SIG-M5 (cell line): ENCODE measurements around the gene ABCF2.
A peak's percentile ranks its signal among the peaks of the same experiment; 100 is the strongest.

ENCODE experiments used
- DNase-seq: peaks from one replicate; lab custom pipeline; 2025; lab: John Stamatoyannopoulos, UW

ABCF2 gene

DNA sequence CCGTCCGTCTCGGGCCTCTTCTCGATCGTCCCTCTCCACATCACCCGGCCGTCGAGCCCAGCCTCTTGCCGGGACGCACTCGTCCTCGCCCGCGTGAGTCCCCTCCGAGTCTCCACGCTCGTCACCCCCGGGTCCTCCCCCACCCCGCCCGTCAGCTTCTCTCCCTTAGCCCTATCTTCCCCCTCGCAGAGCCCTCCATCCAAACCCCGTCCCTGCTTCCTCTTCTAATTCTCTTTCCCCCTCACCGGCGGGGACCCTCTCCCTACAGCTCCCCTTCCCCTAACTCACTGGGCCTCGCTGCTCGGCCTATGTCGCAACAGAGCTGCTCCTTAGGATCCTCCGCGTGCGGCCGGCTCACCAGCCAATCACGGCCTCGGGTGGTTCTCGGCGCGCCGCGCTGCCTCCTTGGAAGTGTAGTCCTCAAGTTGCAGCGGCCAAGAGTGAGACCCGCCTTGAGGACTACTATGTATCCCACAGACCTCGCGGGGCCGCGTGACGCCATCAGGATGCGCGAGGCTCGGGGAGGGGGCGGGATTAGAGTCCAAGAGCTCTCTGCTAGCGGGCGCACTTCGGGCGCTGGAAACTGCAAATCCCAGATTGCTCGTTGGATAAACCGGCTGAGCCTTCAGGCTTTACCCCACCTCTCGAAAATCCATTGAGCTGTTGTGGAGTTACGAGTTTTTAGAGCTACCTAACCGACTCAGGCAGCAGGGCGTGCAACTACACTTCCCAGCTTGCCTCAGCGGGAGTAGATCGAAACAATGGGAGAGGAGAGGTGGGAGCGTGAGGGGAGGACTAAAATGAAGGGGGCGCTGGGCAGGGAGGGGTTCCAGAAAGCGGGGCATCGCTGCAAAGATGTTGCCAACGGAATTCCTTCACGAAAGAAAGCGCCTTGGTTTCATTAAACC, at the start of gene ABCF2:
Gene ABCF2 (minus strand): TSS at position 331 of the 908 bp plus-strand sequence. CDS start 747 bp downstream, outside the sequence.
- DNase-seq, result peak; percentile 72

GRCh38 chr7:151275813-151276577, 49.0 kb upstream of the ABCF2 start:
- DNase-seq, result no peak

DNA sequence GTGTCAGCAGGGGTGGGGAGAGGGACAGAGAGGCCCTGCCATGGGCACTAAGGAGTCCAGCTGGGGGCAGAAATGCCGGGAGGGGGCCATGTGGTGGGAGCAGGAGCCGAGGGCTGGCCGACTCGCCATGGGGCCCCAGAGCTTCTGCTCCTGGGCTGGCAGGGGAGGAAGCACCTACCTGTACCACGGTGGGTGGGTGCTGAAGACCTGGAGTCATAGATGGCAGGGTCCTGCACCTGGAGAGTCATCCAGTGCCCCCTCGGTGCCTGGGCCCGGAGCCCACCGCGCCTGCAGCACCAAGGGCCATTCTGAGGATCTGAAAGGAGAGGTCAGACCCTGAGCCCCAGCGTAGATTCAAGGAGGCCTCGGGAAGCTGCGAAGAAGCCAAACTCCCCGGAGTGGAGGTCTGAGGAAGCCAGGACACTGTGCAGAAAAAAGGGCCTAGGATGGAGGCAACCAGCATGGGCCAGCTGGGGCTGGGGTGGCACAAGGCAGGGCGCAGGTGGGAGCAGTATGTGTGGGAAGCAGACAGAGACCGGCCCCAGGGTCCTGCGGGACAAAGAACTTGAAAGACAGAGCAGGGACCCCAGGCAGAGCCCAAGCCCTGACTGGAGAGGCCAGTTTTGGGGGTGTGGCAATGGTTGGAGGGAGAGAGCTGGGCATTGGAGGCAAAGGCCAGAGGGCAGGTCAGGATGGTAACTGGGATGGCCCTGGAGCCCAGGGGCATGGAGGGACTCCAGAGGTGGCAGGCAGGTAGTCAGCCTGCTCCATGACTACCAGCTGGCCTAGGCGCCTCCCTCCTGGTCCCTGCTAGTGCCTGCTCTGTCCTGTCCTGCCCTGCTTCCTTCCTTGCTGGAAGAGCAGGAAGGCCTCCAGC, 48.2 kb upstream of the ABCF2 start:
- no peak for DNase-seq

GRCh38 chr7:151274396-151274795, 47.4 kb upstream of the ABCF2 start:
- no peak for DNase-seq

DNA sequence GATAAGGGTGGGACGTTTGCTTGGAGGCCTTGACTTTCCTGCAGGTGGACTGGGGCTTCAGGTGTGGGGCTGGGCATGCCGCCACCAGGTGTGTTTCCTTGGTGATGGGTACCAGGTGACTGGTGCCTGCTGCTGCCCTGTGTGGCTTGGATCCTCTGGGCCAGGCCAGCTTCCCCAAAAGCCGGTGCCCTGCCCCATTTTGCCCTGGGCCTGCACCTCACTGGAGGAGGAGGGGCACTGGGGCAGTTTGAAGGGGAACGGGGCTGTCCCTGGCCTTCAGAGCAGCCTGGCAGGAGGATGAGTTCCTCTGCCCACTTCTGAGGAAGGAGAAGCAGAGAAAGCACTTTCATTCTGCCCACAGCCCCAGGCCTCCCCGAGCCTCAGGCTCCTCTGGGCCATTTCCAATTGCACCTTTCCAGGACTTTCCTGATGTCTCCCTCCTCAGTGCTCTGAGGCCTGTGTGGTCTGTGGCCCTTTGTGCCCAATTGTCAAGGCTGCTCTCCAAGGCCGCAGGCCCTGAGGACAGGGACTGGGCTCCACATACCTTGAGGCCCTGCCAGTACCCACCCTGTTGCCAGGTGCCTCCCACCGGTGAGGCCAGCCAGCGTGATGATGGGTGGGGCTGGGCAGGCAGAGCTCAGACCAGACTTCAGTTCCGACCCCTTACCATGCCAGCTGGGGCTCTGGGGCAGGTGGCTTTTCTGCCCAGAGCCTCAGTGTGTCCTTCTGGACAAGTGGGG, 46.8 kb upstream of the ABCF2 start:
- no peak for DNase-seq

DNA sequence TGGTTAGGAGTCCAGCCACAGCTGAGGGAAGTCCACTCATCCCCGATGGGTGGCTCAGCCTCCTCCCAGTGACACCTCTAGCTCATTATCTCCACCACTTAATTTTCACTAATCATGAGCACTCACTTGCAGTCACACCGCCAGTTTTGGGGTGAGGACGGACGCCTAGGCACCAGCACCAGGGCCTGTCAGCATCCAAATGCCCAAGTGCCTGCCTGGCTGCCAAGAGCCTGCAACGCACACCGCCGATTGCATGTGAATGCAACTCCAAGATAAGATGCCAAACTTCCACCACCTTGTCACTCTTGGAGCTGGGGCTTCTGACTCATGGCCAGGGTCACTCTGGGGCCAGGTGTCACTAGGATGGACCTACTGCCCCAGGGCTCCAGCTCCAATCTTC, 45.9 kb upstream of the ABCF2 start:
- no peak for DNase-seq

GRCh38 chr7:151272405-151272804, 45.4 kb upstream of the ABCF2 start:
- no peak for DNase-seq

GRCh38 chr7:151271699-151272355, 44.8 kb upstream of the ABCF2 start:
- DNase-seq, result peak; percentile 90

GRCh38 chr7:151269511-151269910, 42.5 kb upstream of the ABCF2 start:
- DNase-seq, result no peak

- no peak for DNase-seq
Observed at GRCh38 chr7:151265351-151265931, 38.4 kb upstream of the ABCF2 start.

DNA sequence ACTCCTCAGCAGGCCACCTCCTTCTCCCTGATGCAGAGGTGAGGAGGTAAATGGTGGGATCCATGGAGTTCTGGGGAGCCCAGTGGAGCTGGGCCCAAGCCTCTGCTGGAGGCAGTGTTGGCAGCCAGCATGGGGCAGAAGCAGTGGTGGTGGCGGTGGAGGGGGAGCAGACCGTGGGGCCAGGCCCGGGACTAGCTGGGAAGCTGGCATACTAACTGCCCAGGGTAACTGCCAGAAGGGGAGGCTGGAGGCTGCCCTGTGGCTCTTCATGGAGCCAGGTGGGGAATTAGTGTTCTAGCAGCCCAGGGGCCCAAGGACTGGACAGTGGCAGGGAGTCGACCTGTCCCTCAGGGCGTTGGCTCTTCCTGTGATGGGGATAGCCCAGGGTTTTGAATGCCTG, 37.6 kb upstream of the ABCF2 start:
- DNase-seq, result no peak

GRCh38 chr7:151261529-151261928, 34.5 kb upstream of the ABCF2 start:
- DNase-seq, result no peak

DNA sequence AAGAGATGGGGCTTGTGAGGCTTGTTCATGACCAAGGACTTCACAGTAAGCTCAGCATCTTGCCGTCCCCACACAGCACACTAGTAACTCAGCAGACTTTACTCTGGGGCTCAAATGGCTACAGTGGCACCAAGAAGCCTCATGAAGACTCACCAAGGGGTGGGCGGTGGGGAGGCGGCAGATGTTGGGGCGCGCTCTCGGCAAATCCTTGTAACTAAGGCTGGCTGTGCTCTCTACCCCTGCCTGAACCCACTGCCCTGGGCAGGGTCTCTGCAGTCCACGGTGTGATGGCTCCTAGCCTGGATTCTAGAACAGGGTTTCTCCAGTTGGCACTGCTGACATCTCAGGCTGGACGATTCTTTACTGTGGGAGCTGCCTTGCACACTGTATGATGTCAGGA, 33.9 kb upstream of the ABCF2 start:
- no peak for DNase-seq

DNA sequence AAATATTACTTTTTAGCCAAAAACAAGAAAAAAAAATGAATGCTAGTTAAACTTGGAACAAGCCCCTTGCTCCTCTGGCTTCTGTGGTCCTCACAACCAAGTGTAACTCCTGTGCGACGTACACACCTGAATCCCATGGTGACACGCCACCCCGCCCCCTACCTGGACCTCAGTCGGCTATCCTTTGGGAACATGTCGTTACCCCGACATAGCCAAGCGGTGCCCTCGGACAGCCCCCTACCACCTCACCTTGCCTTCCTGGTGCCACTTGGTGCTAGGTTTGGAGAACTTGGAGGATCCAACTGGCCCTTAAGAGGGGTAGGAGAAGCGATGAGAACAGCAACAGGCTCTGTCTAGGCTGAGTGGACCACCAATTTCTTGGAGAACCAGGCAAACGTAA, 33.5 kb upstream of the ABCF2 start:
- no peak for DNase-seq

DNA sequence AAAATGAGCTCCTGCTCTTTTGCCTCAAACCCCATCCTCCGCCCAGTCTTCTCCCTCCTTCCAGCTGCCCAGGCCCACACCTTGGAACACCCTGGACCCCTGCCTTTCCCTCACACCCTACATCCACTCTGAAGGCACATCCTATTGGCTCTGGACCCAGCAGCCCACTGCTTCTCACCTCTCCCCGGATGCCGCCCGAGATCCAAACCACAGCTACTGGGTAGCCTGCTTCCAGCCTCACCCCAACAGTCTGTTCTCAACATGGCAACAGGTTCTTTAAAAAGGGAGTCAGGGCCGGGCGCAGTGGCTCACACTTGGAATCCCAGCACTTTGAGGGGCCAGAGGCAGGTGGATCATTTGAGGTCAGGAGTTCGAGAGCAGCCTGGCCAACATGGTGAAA, 31.0 kb upstream of the ABCF2 start:
- no peak for DNase-seq

DNA sequence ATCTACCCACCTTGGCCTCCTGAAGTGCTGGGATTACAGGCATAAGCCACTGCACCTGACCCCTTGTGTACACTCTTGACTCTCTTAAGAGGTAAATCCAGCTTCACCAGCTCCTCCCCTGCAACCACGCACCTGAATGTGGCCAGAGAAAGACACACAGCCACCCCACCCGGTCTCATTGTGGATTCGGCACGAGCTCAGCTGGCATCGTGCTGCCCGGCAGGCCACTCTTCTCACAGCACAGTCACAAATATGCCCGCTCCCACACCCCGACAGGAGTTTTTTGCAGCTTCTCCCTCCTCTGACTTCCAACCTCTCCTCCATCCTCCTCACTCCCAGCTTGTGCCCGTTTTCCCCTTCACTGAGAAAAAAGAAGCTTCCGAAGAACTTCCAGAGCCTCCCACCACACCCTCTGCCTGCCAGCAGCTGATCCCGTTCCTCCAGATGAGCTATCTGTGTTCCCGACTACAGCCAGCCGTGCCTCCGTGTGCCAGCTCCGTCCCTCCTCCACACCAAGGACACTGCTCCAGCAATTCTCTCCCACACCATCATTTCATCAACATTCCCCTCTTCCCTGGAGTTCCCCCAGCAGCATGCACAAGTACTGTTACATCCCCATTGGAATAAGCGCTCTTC, 29.5 kb upstream of the ABCF2 start:
- DNase-seq, result no peak

DNA sequence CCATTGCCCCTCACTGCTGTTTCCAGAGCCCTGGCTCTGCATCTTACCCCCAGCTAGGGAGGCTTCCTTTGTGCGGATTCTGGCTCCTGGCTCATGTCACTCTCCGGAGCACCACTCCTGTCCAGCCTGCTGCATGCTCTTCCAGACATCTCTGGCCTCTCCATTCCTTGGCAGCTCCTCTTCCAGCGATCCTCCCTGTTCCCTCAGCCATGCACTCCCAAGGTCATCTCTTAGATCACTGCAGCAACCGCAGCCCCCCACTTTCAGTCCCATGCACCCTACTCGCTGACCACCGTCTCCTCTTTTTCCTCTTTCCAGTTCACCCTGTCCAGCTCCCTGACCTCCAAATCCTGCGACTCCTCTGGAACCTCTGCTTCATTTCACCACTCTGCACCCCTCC, 28.4 kb upstream of the ABCF2 start:
- DNase-seq, result no peak

DNA sequence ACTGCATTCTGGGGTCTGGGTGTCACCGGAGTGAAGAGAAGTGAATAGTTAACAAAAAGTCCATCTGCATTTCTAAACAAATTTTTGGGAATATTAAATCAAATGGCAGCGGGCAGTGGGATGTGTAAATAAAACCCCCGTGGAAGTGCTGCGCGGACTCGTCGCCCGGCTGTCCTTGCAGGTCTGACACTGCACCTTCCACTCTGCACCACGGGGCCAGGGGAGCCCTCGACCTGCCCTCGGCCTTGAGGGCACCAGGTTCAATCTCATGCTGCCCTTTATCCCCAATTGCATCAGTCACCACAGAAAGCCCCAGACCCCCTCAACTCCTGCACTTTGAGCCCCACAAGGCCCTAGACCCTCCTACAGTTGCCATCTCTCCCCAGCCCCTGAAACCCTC, 27.8 kb upstream of the ABCF2 start:
- DNase-seq, result no peak

- no peak for DNase-seq
Observed at GRCh38 chr7:151254316-151254715, 27.3 kb upstream of the ABCF2 start.
